ENCODE results near the gene EMX1. TPM values are rescaled to one million over a fixed set of nuclear protein-coding genes. Genes with fewer than 3 reads are reported as not detected.

EMX1 gene
- total RNA-seq, 1 experiment from 2014 or later: 0.72 TPM

GRCh38 chr2:72915320-72915906, 1.9 kb upstream of the EMX1 start:
- TF ChIP-seq CTCF (conservative IDR thresholded peaks at IDR 0.05): no peak
- peaks cover 11% of the 10 kb centered on the region for H3K4me1 ChIP-seq (ENCODE audit: insufficient read depth, low read length)
- H3K23ac ChIP-seq (ENCODE audit: insufficient read length, low read depth, low read length): no peak overlapping the region
- H2AK5ac ChIP-seq (ENCODE audit: insufficient read length, low read length): no peak overlapping the region
- Mint-ChIP-seq H3K27me3 (ENCODE audit: low read depth) (peaks cover 68% of the 10 kb centered on the region), H3K4me3 (peak overlapping the region; percentile 66 to 90), H3K27ac (no peak overlapping the region), H3K9me3 (peaks cover 0 to 4% of the 10 kb centered on the region in 2 experiments; a peak in 2 of 5 replicates), H3K36me3 (ENCODE audit: insufficient read depth in 1 of 3, low read depth in 3 of 3) (no peaks in the 10 kb centered on the region), H3K4me1 (peaks cover 22 to 42% of the 10 kb centered on the region in 2 experiments)
- no peak overlapping the region for H2BK15ac ChIP-seq (ENCODE audit: low read depth, low read length)
- H2BK20ac ChIP-seq (ENCODE audit: low read depth, low read length, poor library complexity, severe bottlenecking): no peak overlapping the region
- H2BK120ac ChIP-seq (ENCODE audit: low read depth, low read length, poor library complexity, severe bottlenecking): no peak overlapping the region
- H4K5ac ChIP-seq (ENCODE audit: insufficient read length, low read depth, low read length): no peak overlapping the region
- H3K9ac ChIP-seq (ENCODE audit: extremely low read depth, insufficient read length, low read length): no peak overlapping the region
- H2BK5ac ChIP-seq (ENCODE audit: insufficient read length, low read length): no peak overlapping the region
- DNase-seq: peak; percentile 41
- H3K4me2 ChIP-seq (ENCODE audit: insufficient read depth, insufficient read length, low read length): peak overlapping the region; percentile 76
- no peaks in the 10 kb centered on the region for H4K20me1 ChIP-seq (ENCODE audit: control insufficient read depth, insufficient read depth, insufficient read length)
- H2BK12ac ChIP-seq (ENCODE audit: insufficient read length, low read depth, low read length): no peak overlapping the region
- no CpG with 5 or more reads among the region's 26 CpGs for WGBS (ENCODE audit: extremely low coverage, insufficient read length, low lambda C conversion rate)
- peaks cover 65% of the 10 kb centered on the region for H3K27me3 ChIP-seq (ENCODE audit: insufficient read depth, low read length)
- H3K79me2 ChIP-seq (ENCODE audit: insufficient read depth, low read length): no peaks in the 10 kb centered on the region
- no peak overlapping the region for H3K27ac ChIP-seq (ENCODE audit: insufficient read length, low read depth, low read length)
- no peak overlapping the region for H2AFZ ChIP-seq (ENCODE audit: low read length)
- no peaks in the 10 kb centered on the region for H3K9me3 ChIP-seq (ENCODE audit: control insufficient read depth, low read depth, low read length)
- H3T11ph ChIP-seq (ENCODE audit: low read length): no peak overlapping the region
- peaks cover 31% of the 10 kb centered on the region for H3K23me2 ChIP-seq (ENCODE audit: insufficient read length, low read depth, low read length, poor library complexity, severe bottlenecking)
- no peak overlapping the region for H3K18ac ChIP-seq (ENCODE audit: insufficient read length, low read depth, low read length)
- no peak overlapping the region for H4K91ac ChIP-seq (ENCODE audit: insufficient read length, low read depth, low read length)
- H3K56ac ChIP-seq (ENCODE audit: insufficient read length, low read depth, low read length): no peak overlapping the region
- H3K4ac ChIP-seq (ENCODE audit: low read depth, low read length): no peak overlapping the region
- H4K8ac ChIP-seq (replicated peaks; ENCODE audit: insufficient read length, low read depth, low read length): no peak overlapping the region
- H3K14ac ChIP-seq (ENCODE audit: insufficient read depth, low read length): no peak overlapping the region
- no peaks in the 10 kb centered on the region for H3K79me1 ChIP-seq (ENCODE audit: insufficient read depth, low read depth, low read length, poor library complexity, severe bottlenecking)
